ENCODE results near the gene KLF2.

DNA sequence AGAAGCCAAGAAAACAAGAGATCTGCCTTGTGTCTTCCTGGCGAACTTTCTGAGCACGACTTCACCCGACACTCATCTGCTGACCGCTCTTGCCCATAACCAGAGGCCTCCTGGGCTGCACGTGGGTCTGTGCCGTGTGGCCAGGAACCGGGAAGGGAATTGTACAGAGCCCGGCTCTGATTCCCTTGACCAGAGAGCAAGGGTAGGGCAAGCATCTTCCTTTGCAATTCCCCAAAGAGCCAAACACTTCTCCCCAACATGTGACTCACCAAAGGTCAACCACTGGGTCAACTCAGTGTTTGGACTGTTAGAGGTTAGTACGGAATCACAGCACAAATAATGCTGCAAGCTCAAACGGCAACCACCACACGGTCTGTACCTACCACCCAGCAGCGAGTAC is 48.9 kb downstream of the KLF2 start:
- TF ChIP-seq POU2F2 (IDR thresholded peaks at IDR 0.05; ENCODE audit: low read depth, low read length) (no peak), POLR2A (IDR thresholded peaks at IDR 0.05; ENCODE audit: low read depth, low read length) (no peak), POLR2AphosphoS5 (IDR thresholded peaks at IDR 0.05; ENCODE audit: low read depth, low read length) (no peak), TAF1 (IDR thresholded peaks at IDR 0.05; ENCODE audit: low read depth, low read length) (no peak)
